ENCODE data around the gene ZNF484.

- TF ChIP-seq CTCF (IDR thresholded peaks at IDR 0.05) (no peak), POLR2A (IDR thresholded peaks at IDR 0.05) (no peak)
These were observed 10.1 kb upstream of the ZNF484 start for GRCh38 chr9:92887880-92888338.
